Testis (tissue), 3 donors: ENCODE data around the gene TMEM31. TPM values are rescaled to one million over a fixed set of nuclear protein-coding genes. Genes with fewer than 3 reads are reported as not detected.

Source experiments
- DNase-seq: peaks from one replicate; pipeline ENCODE4 v3.0.0-alpha.2; 2019
- H3K27ac ChIP-seq, 2 donors: fragments of 200-600 bp; sonication (generic); one replicate each; pipeline ENCODE4 v1.5.1; 2019
- H3K27me3 ChIP-seq: fragments of 200-600 bp; sonication (generic); one replicate; pipeline ENCODE4 v1.5.1; 2019
- H3K36me3 ChIP-seq: fragments of 200-600 bp; sonication (generic); one replicate; pipeline ENCODE4 v1.5.1; 2017; ENCODE audit warnings: low read depth; ENCODE audit errors: missing control alignments
- H3K4me1 ChIP-seq: fragments of 200-600 bp; sonication (generic); one replicate; pipeline ENCODE4 v1.5.1; 2019
- H3K4me3 ChIP-seq, 2 donors: fragments of 200-600 bp; sonication (generic); one replicate each; pipeline ENCODE4 v1.5.1; 2017 to 2019
- H3K9me3 ChIP-seq: fragments of 200-600 bp; sonication (generic); one replicate; pipeline ENCODE4 v1.5.1; 2017
- POLR2A ChIP-seq: fragments of 450-650 bp; IDR thresholded peaks from one replicate; pipeline ENCODE4 v1.6.1; 2017; ENCODE audit warnings: antibody characterized with exemption, mild to moderate bottlenecking, moderate library complexity
- WGBS, 2 donors: methylation state at CpG; one replicate each; pipeline ENCODE4 v1.1.5; 2018; 5-methylcytosine and 5-hydroxymethylcytosine counted together
- intact Hi-C: fragments of 100-400 bp; cut with DNase I; formaldehyde crosslinking; loops from one replicate; pipeline ENCODE4 v1.15.1; 2023; ENCODE audit warnings: low total_unique reads
- polyA plus RNA-seq: library from polyadenylated mRNA; stranded (reverse); fragments of 350-450 nt; fragmentation: Illumina TruSeq; extraction: RNeasy Lipid Tissue Mini Kit (QIAGEN cat#74804); gene quantifications from one replicate; pipeline ENCODE4 v1.2.3, GENCODE V29; 2014; ENCODE audit warnings: low read depth, low replicate concordance; ENCODE audit not compliant: insufficient read depth
- total RNA-seq, 2 donors: library from RNA; depleted of rRNA; stranded (reverse); fragments of >200 nt; gene quantifications; one replicate each; pipeline ENCODE4 v1.2.3, GENCODE V29; 2016
- TF ChIP-seq, protein P1 (sequence below), 3 experiments: fragments of 450-650 bp in 2 of 3; fragments of 200-600 bp in 1 of 3; sonication (generic) in 1 of 3; IDR thresholded peaks; one replicate each; pipeline ENCODE4 v1.5.1; 2016 to 2019; ENCODE audit warnings: antibody characterized with exemption in 3 of 3, mild to moderate bottlenecking in 2 of 3, moderate library complexity in 1 of 3

The TMEM31 gene
- total and polyA plus RNA-seq, 3 donors from 2014 or later, result 10.8 to 110 (median 51.9) TPM

DNA sequence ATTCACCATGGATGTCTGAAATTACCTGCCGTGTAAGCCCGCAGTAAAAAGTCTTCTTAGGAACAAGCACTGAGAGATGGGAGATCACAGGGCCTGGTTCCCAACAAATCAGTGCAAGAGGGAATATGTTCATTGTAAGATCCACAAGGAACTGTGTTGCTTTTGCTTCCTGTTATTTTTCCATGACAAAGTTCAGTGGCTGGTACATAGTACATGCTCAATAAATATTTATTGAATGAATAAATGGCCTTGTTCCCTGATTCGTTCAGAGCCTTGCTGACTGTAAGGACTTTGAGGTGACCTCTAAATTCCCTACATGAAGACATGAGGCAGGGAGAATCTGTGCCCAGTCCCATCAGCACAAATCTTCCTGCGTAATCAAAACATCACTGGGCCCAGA is 7.4 kb downstream of the TMEM31 start:
- Histone ChIP-seq H3K9me3 (no peaks in the 10 kb centered on the region), H3K4me3 (no peak overlapping the region), H3K27ac (no peak overlapping the region), H3K4me1 (no peaks in the 10 kb centered on the region), H3K27me3 (no peaks in the 10 kb centered on the region), H3K36me3 (no peaks in the 10 kb centered on the region)
- intact Hi-C loops, result no loop called here
- WGBS, 2 donors, result 79 to 89% methylated on average over 4 of the region's 4 CpGs
- TF ChIP-seq POLR2A, result no peak
- TF ChIP-seq, protein P1, sequence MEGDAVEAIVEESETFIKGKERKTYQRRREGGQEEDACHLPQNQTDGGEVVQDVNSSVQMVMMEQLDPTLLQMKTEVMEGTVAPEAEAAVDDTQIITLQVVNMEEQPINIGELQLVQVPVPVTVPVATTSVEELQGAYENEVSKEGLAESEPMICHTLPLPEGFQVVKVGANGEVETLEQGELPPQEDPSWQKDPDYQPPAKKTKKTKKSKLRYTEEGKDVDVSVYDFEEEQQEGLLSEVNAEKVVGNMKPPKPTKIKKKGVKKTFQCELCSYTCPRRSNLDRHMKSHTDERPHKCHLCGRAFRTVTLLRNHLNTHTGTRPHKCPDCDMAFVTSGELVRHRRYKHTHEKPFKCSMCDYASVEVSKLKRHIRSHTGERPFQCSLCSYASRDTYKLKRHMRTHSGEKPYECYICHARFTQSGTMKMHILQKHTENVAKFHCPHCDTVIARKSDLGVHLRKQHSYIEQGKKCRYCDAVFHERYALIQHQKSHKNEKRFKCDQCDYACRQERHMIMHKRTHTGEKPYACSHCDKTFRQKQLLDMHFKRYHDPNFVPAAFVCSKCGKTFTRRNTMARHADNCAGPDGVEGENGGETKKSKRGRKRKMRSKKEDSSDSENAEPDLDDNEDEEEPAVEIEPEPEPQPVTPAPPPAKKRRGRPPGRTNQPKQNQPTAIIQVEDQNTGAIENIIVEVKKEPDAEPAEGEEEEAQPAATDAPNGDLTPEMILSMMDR (IDR thresholded peaks at IDR 0.05), result no peak
- no peak for DNase-seq

DNA sequence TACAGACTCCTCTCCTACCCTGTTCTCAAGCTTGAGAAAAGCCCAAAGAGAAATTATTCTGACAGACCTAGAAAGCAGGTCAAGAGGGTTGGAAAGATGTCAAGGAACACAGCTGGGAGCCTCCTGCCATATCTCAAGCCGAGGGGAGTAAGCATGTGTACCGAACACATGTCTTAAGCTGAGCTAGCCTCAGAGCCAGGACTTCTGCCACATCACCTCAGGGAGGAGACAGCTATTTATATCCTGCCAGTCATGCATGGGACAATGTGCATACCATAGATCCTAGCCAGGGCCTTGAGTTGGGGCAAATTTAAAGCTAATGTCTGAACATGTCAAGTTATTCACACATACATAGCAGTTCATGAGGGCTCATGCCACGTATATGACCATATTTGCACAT is 11.8 kb downstream of the TMEM31 start:
- intact Hi-C loops, result no loop called here
- no peak overlapping the region for H3K4me3 ChIP-seq
- 40 to 45% methylated on average over 1 to 3 of the region's 3 CpGs for WGBS, 2 donors
- DNase-seq, result peak; percentile 22
- H3K4me1 ChIP-seq, result no peaks in the 10 kb centered on the region
- no peak overlapping the region for H3K27ac ChIP-seq
- TF ChIP-seq POLR2A, result no peak
- TF ChIP-seq, protein P1 (IDR thresholded peaks at IDR 0.05), result no peak
- no peaks in the 10 kb centered on the region for H3K36me3 ChIP-seq
- H3K27me3 ChIP-seq, result no peaks in the 10 kb centered on the region
- no peaks in the 10 kb centered on the region for H3K9me3 ChIP-seq

DNA sequence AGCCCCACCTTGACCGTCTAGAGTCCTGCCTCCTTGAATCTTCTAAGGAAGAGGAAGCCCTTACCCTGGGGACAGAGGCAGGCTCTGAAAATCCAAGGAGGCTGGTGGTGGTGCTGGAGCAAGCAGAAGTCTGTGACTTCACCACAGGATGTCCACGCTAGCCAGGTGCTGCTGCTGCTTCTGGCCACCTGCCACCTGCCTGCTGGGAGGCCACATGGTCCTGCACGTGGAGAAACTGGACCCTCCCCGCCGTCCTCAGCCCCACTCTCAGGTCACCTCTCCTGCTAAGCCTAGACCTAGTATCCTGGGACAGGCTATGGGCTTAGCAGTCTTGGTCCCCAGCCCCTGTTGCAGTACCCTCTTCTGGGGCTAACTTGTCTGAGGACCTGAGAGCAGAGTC is 15.8 kb downstream of the TMEM31 start:
- no peak overlapping the region for H3K27ac ChIP-seq
- TF ChIP-seq, protein P1 (IDR thresholded peaks at IDR 0.05), result no peak
- TF ChIP-seq POLR2A, result no peak
- no peak overlapping the region for H3K4me3 ChIP-seq
- no peaks in the 10 kb centered on the region for H3K36me3 ChIP-seq
- intact Hi-C loops, result no loop called here
- H3K27me3 ChIP-seq, result no peaks in the 10 kb centered on the region
- DNase-seq, result no peak
- no peaks in the 10 kb centered on the region for H3K4me1 ChIP-seq
- no peaks in the 10 kb centered on the region for H3K9me3 ChIP-seq
- 81 to 87% methylated on average over 3 to 4 of the region's 5 CpGs for WGBS, 2 donors

DNA sequence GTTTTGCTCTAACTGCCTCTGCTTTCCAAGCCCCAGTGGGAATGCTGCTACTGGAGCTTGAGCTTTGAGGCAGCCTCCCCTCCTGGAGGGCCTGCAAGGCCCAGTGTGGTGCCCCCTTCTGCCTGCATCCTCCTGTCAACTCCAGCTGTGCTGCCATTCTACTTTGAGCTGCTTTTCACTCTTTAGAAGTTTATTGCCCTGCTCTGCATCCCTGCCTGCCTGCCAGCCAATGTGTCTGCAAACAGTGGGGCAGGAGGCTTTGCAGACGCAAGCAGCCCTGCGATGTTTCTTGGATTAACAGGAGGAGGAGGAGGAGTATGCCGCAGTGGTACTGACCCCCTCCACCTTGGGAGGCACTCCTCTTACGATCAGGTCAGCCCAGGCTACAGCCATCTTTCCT is 16.4 kb downstream of the TMEM31 start:
- Histone ChIP-seq H3K36me3 (no peaks in the 10 kb centered on the region), H3K4me1 (no peaks in the 10 kb centered on the region), H3K9me3 (no peaks in the 10 kb centered on the region), H3K27ac (no peak overlapping the region), H3K27me3 (no peaks in the 10 kb centered on the region), H3K4me3 (no peak overlapping the region)
- no peak for TF ChIP-seq POLR2A
- TF ChIP-seq, protein P1 (IDR thresholded peaks at IDR 0.05), result no peak
- intact Hi-C loops, result no loop called here
- no peak for DNase-seq
- WGBS, 2 donors, result 79 to 100% methylated on average over 3 to 4 of the region's 4 CpGs

DNA sequence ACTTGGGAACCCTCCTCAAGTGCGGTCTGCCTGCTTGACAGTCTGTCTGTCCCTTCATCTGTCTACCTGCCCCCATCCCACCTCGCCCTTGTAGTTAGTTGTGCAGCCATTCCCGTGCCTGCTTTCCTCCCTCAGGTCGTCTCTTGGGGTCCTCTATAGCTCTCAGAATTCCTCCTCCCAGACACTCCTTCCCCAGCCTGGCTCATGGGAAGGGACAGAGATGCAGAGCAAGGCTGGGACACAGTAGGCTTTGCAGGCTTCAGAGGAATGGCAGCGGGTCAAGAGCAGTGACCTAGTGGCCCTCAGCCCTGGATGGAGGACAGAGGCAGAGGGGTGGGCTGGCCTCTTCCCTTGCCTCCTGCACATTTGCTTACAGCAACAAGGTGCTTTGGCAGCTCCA is 18.3 kb downstream of the TMEM31 start:
- WGBS, 2 donors, result 74 to 82% methylated on average over 5 of the region's 5 CpGs

More for the DNA sequence above, 18.3 kb downstream of the TMEM31 start:
- no peaks in the 10 kb centered on the region for H3K4me1 ChIP-seq
- no peak for TF ChIP-seq POLR2A
- TF ChIP-seq, protein P1 (IDR thresholded peaks at IDR 0.05), result no peak
- H3K27me3 ChIP-seq, result no peaks in the 10 kb centered on the region
- no peaks in the 10 kb centered on the region for H3K36me3 ChIP-seq
- intact Hi-C loops, result no loop called here
- no peak overlapping the region for H3K4me3 ChIP-seq
- H3K27ac ChIP-seq, result no peak overlapping the region
- H3K9me3 ChIP-seq, result no peaks in the 10 kb centered on the region
- DNase-seq, result no peak
